GM12865 (cell line): Measurements from ENCODE around the gene SYT7.
A peak's percentile ranks its signal among the peaks of the same experiment; 100 is the strongest.

Source experiments
- DNase-seq: peaks from one replicate; pipeline ENCODE4 v3.0.0; 2010; ENCODE audit warnings: low read depth
- H3K4me3 ChIP-seq: 2 replicates; pipeline ENCODE4 v1.5.1; 2011; ENCODE audit warnings: mild to moderate bottlenecking, low read depth, low read length, control low read depth
- CTCF ChIP-seq: IDR thresholded peaks from 2 replicates; pipeline ENCODE4 v1.5.1; 2011; ENCODE audit warnings: low read length, control low read depth, low read depth, inconsistent platforms; ENCODE audit not compliant: insufficient read depth; ENCODE audit errors: missing control alignments

The SYT7 gene

GRCh38 chr11:61569018-61569417 lies 11.9 kb downstream of the SYT7 start:
- no peak for TF ChIP-seq CTCF
- H3K4me3 ChIP-seq, result no peak overlapping the region
- DNase-seq, result no peak

- peak; percentile 30 for TF ChIP-seq CTCF
- DNase-seq, result peak; percentile 77
- H3K4me3 ChIP-seq, result no peak overlapping the region
Observed at GRCh38 chr11:61567286-61568061, 13.4 kb downstream of the SYT7 start.

GRCh38 chr11:61564936-61565696 lies 15.8 kb downstream of the SYT7 start:
- no peak overlapping the region for H3K4me3 ChIP-seq
- TF ChIP-seq CTCF, result no peak
- DNase-seq, result no peak

GRCh38 chr11:61560751-61561150 lies 20.1 kb downstream of the SYT7 start:
- H3K4me3 ChIP-seq, result no peak overlapping the region
- DNase-seq, result no peak
- TF ChIP-seq CTCF, result no peak

GRCh38 chr11:61556621-61557020 lies 24.3 kb downstream of the SYT7 start:
- H3K4me3 ChIP-seq, result no peak overlapping the region
- TF ChIP-seq CTCF, result no peak
- no peak for DNase-seq

GRCh38 chr11:61555978-61556377 lies 24.9 kb downstream of the SYT7 start:
- no peak overlapping the region for H3K4me3 ChIP-seq
- TF ChIP-seq CTCF, result no peak
- no peak for DNase-seq
